SK-N-SH (cell line): ENCODE results near the gene GRK3.

Source experiments
- EP300 ChIP-seq, 2 experiments: IDR thresholded peaks; 2 replicates each; pipeline versions ENCODE4 v1.4.0 to v1.6.1; 2012; ENCODE audit warnings: borderline replicate concordance in 1 of 2, low read depth in 1 of 2, low read length in 1 of 2
- EZH2phosphoT487 ChIP-seq: fragments of 200-600 bp; sonication (generic); IDR thresholded peaks from 2 replicates; pipeline ENCODE4 v1.6.1; 2017; ENCODE audit warnings: low read depth, mixed run types, mild to moderate bottlenecking, antibody characterized with exemption, moderate library complexity, borderline replicate concordance
- FOXJ3 ChIP-seq: sonication (generic); formaldehyde crosslinking; IDR thresholded peaks from 2 replicates; pipeline ENCODE4 v1.5.1; 2020; ENCODE audit warnings: mild to moderate bottlenecking, missing genetic modification reagents
- MAX ChIP-seq: IDR thresholded peaks from 2 replicates; pipeline ENCODE4 v1.4.0; 2012; ENCODE audit warnings: low read depth
- POLR2AphosphoS5 ChIP-seq: IDR thresholded peaks from 2 replicates; pipeline ENCODE4 v1.6.1; 2012; ENCODE audit warnings: low read depth, low read length
- RAD21 ChIP-seq: IDR thresholded peaks from 2 replicates; pipeline ENCODE4 v1.6.1; 2012; ENCODE audit warnings: mild to moderate bottlenecking, low read length
- RCOR1 ChIP-seq: fragments of 150-350 bp; IDR thresholded peaks from 2 replicates; pipeline ENCODE4 v1.6.1; 2017; ENCODE audit warnings: antibody characterized with exemption, low read length
- RXRA ChIP-seq: IDR thresholded peaks from 2 replicates; pipeline ENCODE4 v1.4.0; 2012; ENCODE audit warnings: low read depth, mild to moderate bottlenecking, borderline replicate concordance
- SMC3 ChIP-seq: IDR thresholded peaks from 2 replicates; pipeline ENCODE4 v1.6.1; 2012; ENCODE audit warnings: low read depth, low read length, improper control_type of control experiment
- ZBTB33 ChIP-seq: IDR thresholded peaks from 2 replicates; pipeline ENCODE4 v1.4.0; 2012; ENCODE audit warnings: low read depth, borderline replicate concordance
- TF ChIP-seq, protein P1 (sequence below): fragments of 200-600 bp; sonication (generic); IDR thresholded peaks from 2 replicates; pipeline ENCODE4 v1.6.1; 2017; ENCODE audit warnings: antibody characterized with exemption, mild to moderate bottlenecking, moderate library complexity
- TF ChIP-seq, protein P2 (sequence below): IDR thresholded peaks from 2 replicates; pipeline ENCODE4 v1.6.1; 2012; ENCODE audit warnings: mild to moderate bottlenecking, low read depth, low read length, moderate library complexity
- TF ChIP-seq, protein P3 (sequence below): IDR thresholded peaks from 2 replicates; pipeline ENCODE4; 2012

GRCh38 chr22:25518000-25518663 lies 46.3 kb upstream of the GRK3 start:
- TF ChIP-seq, protein P1, sequence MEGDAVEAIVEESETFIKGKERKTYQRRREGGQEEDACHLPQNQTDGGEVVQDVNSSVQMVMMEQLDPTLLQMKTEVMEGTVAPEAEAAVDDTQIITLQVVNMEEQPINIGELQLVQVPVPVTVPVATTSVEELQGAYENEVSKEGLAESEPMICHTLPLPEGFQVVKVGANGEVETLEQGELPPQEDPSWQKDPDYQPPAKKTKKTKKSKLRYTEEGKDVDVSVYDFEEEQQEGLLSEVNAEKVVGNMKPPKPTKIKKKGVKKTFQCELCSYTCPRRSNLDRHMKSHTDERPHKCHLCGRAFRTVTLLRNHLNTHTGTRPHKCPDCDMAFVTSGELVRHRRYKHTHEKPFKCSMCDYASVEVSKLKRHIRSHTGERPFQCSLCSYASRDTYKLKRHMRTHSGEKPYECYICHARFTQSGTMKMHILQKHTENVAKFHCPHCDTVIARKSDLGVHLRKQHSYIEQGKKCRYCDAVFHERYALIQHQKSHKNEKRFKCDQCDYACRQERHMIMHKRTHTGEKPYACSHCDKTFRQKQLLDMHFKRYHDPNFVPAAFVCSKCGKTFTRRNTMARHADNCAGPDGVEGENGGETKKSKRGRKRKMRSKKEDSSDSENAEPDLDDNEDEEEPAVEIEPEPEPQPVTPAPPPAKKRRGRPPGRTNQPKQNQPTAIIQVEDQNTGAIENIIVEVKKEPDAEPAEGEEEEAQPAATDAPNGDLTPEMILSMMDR = no peak
- TF ChIP-seq POLR2AphosphoS5 (no peak), RXRA (no peak), FOXJ3 (no peak), MAX (no peak), ZBTB33 (no peak), RCOR1 (no peak), EP300 (IDR thresholded peaks at IDR 0.05; ENCODE audit: borderline replicate concordance in 1 of 2, low read depth in 1 of 2, low read length in 1 of 2) (no peak), SMC3 (no peak), EZH2phosphoT487 (no peak), RAD21 (no peak)
- TF ChIP-seq, protein P2, sequence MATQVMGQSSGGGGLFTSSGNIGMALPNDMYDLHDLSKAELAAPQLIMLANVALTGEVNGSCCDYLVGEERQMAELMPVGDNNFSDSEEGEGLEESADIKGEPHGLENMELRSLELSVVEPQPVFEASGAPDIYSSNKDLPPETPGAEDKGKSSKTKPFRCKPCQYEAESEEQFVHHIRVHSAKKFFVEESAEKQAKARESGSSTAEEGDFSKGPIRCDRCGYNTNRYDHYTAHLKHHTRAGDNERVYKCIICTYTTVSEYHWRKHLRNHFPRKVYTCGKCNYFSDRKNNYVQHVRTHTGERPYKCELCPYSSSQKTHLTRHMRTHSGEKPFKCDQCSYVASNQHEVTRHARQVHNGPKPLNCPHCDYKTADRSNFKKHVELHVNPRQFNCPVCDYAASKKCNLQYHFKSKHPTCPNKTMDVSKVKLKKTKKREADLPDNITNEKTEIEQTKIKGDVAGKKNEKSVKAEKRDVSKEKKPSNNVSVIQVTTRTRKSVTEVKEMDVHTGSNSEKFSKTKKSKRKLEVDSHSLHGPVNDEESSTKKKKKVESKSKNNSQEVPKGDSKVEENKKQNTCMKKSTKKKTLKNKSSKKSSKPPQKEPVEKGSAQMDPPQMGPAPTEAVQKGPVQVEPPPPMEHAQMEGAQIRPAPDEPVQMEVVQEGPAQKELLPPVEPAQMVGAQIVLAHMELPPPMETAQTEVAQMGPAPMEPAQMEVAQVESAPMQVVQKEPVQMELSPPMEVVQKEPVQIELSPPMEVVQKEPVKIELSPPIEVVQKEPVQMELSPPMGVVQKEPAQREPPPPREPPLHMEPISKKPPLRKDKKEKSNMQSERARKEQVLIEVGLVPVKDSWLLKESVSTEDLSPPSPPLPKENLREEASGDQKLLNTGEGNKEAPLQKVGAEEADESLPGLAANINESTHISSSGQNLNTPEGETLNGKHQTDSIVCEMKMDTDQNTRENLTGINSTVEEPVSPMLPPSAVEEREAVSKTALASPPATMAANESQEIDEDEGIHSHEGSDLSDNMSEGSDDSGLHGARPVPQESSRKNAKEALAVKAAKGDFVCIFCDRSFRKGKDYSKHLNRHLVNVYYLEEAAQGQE = no peak
- TF ChIP-seq, protein P3, sequence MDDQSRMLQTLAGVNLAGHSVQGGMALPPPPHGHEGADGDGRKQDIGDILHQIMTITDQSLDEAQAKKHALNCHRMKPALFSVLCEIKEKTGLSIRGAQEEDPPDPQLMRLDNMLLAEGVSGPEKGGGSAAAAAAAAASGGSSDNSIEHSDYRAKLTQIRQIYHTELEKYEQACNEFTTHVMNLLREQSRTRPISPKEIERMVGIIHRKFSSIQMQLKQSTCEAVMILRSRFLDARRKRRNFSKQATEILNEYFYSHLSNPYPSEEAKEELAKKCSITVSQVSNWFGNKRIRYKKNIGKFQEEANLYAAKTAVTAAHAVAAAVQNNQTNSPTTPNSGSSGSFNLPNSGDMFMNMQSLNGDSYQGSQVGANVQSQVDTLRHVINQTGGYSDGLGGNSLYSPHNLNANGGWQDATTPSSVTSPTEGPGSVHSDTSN = no peak
